Hematopoietic multipotent progenitor cell treated with erythropoietin and hydrocortisone succinate and interleukin-3 and kit ligand, for 17 days (in vitro differentiated cells): ENCODE data around the gene GAB3.
"Not testable (repeated sequence)": the region's sequence is repeated elsewhere in the genome, so short reads cannot be mapped to it uniquely, and the experiment has no call there.

Source experiments
- DNase-seq: peaks from one replicate; pipeline ENCODE4 v3.0.0-alpha.2; 2015; ENCODE audit warnings: low spot score

Gene GAB3

GRCh38 chrX:154720067-154720466 is 30.8 kb downstream of the GAB3 start:
- no peak for DNase-seq

GRCh38 chrX:154719132-154719675 is 31.7 kb downstream of the GAB3 start:
- DNase-seq = no peak

GRCh38 chrX:154718616-154719015 is 32.3 kb downstream of the GAB3 start:
- no peak for DNase-seq

- no peak for DNase-seq
Observed at GRCh38 chrX:154717824-154718223, 33.1 kb downstream of the GAB3 start.

GRCh38 chrX:154715825-154716224 is 35.1 kb downstream of the GAB3 start:
- no peak for DNase-seq

- peak; percentile 69 for DNase-seq
Observed at GRCh38 chrX:154714925-154715324, 36.0 kb downstream of the GAB3 start.

- DNase-seq = no peak
Observed at GRCh38 chrX:154712781-154713740, 37.8 kb downstream of the GAB3 start.

- DNase-seq = no peak
Observed at GRCh38 chrX:154711264-154711663, 39.6 kb downstream of the GAB3 start.

- DNase-seq = no peak
Observed at GRCh38 chrX:154710309-154710708, 40.6 kb downstream of the GAB3 start.

GRCh38 chrX:154698630-154699248 is 52.1 kb downstream of the GAB3 start:
- no peak for DNase-seq

GRCh38 chrX:154696676-154697045 is 54.2 kb downstream of the GAB3 start:
- no peak for DNase-seq

GRCh38 chrX:154695911-154696675 is 54.8 kb downstream of the GAB3 start:
- no peak for DNase-seq

GRCh38 chrX:154693394-154693793 is 57.5 kb downstream of the GAB3 start:
- DNase-seq = no peak

- DNase-seq = not testable (repeated sequence)
Observed at GRCh38 chrX:154690438-154690837, 60.4 kb downstream of the GAB3 start.

- not testable (repeated sequence) for DNase-seq
Observed at GRCh38 chrX:154672084-154672483, 78.8 kb downstream of the GAB3 start.

- DNase-seq = not testable (repeated sequence)
Observed at GRCh38 chrX:154670848-154671247, 80.0 kb downstream of the GAB3 start.

- DNase-seq = no peak
Observed at GRCh38 chrX:154661899-154662298, 89.0 kb downstream of the GAB3 start.

- DNase-seq = no peak
Observed at GRCh38 chrX:154661170-154661569, 89.7 kb downstream of the GAB3 start.

GRCh38 chrX:154660541-154660940 is 90.3 kb downstream of the GAB3 start:
- no peak for DNase-seq

- no peak for DNase-seq
Observed at GRCh38 chrX:154658957-154659356, 91.9 kb downstream of the GAB3 start.

- no peak for DNase-seq
Observed at GRCh38 chrX:154658187-154658586, 92.7 kb downstream of the GAB3 start.

GRCh38 chrX:154657226-154657805 is 93.6 kb downstream of the GAB3 start:
- no peak for DNase-seq
